Suprapubic skin (tissue), 4 donors: ENCODE results near the gene NLRP4.

Experiments
- EP300 ChIP-seq: sonication (generic); formaldehyde crosslinking; IDR thresholded peaks from one replicate; pipeline ENCODE4 v1.6.1; 2017; ENCODE audit warnings: antibody characterized with exemption
- POLR2A ChIP-seq, 2 donors: fragments of 450-650 bp; IDR thresholded peaks; one replicate each; pipeline ENCODE4 v1.6.1; 2017; ENCODE audit warnings: antibody characterized with exemption in 2 of 2, mild to moderate bottlenecking in 2 of 2, moderate library complexity in 2 of 2
- POLR2AphosphoS5 ChIP-seq, 3 donors: sonication (generic); formaldehyde crosslinking; IDR thresholded peaks; one replicate each; pipeline ENCODE4 v1.6.1; 2017; ENCODE audit warnings: antibody characterized with exemption in 3 of 3
- TF ChIP-seq, protein P1 (sequence below), 2 donors: fragments of 200-600 bp in 1 of 2; fragments of 450-650 bp in 1 of 2; sonication (generic) in 1 of 2; IDR thresholded peaks; one replicate each; pipeline ENCODE4 v1.5.1; 2016 to 2019; ENCODE audit warnings: antibody characterized with exemption in 2 of 2, mild to moderate bottlenecking in 1 of 2, moderate library complexity in 1 of 2

GRCh38 chr19:55838251-55838650 lies 1.9 kb downstream of the NLRP4 start:
- TF ChIP-seq, protein P1, sequence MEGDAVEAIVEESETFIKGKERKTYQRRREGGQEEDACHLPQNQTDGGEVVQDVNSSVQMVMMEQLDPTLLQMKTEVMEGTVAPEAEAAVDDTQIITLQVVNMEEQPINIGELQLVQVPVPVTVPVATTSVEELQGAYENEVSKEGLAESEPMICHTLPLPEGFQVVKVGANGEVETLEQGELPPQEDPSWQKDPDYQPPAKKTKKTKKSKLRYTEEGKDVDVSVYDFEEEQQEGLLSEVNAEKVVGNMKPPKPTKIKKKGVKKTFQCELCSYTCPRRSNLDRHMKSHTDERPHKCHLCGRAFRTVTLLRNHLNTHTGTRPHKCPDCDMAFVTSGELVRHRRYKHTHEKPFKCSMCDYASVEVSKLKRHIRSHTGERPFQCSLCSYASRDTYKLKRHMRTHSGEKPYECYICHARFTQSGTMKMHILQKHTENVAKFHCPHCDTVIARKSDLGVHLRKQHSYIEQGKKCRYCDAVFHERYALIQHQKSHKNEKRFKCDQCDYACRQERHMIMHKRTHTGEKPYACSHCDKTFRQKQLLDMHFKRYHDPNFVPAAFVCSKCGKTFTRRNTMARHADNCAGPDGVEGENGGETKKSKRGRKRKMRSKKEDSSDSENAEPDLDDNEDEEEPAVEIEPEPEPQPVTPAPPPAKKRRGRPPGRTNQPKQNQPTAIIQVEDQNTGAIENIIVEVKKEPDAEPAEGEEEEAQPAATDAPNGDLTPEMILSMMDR (IDR thresholded peaks at IDR 0.05) = no peak
- TF ChIP-seq POLR2A (IDR thresholded peaks at IDR 0.05) (no peak), EP300 (no peak), POLR2AphosphoS5 (IDR thresholded peaks at IDR 0.05) (no peak)
